Subcutaneous adipose tissue (tissue), 4 donors: ENCODE measurements around the gene AVPI1. TPM values are rescaled to one million over a fixed set of nuclear protein-coding genes. Genes with fewer than 3 reads are reported as not detected.

ENCODE experiments used
- total RNA-seq, 4 donors: library from RNA; depleted of rRNA; stranded (reverse); fragments of >200 nt; gene quantifications; one replicate each; pipeline ENCODE4 v1.1.0, GENCODE V29; 2016
- TF ChIP-seq, protein P1 (sequence below): fragments of 450-650 bp; IDR thresholded peaks from one replicate; pipeline ENCODE4 v1.5.1; 2016; ENCODE audit warnings: low read depth, mild to moderate bottlenecking, control low read depth, antibody characterized with exemption, moderate library complexity

Gene AVPI1
- total RNA-seq, 4 donors from 2014 or later = 29.5 to 107 (median 61.6) TPM

DNA sequence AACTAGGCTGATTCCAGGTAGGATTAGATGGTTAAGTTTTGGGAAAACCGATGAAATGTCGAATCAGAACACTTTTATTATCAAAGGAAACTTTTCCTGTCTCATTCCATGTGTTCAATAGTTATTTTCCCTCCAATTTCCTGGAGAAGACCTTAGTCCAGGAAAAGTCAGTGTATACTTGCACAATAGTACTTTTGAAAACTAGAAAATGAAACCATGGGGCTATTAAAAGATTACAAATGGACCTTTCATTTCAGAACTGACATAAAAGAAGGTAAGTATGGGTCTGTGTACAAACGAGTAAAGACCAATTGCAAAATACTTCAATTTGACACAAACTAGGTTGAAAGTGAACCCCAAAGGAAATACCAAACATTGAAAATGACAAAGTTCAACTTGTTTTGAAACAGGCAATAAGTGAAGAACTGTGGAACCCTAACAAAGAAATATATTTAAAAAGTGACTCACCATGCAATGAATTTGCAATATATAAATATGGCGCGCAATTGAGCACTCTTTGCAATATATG, 2.1 kb downstream of the AVPI1 start:
- TF ChIP-seq, protein P1, sequence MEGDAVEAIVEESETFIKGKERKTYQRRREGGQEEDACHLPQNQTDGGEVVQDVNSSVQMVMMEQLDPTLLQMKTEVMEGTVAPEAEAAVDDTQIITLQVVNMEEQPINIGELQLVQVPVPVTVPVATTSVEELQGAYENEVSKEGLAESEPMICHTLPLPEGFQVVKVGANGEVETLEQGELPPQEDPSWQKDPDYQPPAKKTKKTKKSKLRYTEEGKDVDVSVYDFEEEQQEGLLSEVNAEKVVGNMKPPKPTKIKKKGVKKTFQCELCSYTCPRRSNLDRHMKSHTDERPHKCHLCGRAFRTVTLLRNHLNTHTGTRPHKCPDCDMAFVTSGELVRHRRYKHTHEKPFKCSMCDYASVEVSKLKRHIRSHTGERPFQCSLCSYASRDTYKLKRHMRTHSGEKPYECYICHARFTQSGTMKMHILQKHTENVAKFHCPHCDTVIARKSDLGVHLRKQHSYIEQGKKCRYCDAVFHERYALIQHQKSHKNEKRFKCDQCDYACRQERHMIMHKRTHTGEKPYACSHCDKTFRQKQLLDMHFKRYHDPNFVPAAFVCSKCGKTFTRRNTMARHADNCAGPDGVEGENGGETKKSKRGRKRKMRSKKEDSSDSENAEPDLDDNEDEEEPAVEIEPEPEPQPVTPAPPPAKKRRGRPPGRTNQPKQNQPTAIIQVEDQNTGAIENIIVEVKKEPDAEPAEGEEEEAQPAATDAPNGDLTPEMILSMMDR = no peak

DNA sequence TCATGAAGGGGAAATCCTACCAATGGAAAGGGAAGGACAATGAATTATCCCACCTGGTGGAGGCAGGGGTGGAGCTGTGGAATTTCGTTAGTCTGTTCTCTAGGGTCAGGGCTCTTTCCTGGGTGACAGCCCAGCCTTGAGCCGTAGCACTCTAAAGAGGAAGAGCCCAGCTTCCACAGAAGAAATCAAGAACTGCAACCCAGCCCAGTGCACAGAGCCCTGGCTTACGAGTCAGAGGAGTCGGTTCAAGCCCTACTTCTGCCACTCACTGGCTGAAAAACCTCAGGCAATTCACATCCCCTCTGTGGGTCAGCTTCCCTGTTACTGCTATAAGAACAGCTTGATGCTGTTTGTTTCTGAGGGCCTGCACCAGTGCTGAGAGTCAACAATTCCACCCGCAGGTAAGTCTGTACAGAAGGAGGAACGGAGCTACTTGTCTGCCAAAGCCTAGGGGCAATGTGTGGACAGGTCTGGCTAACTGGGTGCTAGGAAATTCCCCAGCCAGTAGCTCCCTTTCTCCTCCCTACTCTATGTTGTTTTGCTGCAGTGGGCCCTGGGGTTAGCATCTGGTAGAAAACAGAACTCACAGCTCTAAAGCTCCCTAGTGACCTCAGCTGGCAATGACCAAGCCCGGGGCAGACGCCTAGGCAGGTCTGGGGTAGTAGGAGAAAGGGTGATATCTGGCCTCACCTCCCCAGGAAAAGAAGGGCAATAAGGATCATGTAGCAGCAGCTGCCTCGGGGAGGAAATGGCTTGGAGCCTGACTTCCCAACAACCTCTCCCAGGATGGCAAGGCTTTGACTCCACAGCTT, 3.3 kb downstream of the AVPI1 start:
- TF ChIP-seq, protein P1 = no peak

DNA sequence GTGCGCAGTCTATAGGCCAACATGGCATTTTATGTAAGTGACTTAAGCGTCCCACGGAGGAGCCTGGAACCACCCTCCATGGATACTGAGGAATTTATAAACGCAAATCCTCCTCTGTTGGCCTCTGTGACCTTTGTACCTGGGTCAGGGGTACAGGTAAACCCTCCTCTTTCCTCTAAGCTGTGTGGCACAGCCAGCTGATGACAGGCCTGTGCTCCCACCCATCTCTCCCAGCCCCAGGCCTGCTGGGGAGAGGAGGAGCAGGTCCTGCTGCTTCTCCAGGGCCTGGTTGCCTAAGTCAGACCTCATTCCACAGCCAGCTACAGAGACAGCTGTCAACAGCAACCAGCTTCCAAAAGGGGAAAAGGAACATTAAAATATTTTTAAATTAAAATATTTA, 5.0 kb downstream of the AVPI1 start:
- TF ChIP-seq, protein P1 = no peak

DNA sequence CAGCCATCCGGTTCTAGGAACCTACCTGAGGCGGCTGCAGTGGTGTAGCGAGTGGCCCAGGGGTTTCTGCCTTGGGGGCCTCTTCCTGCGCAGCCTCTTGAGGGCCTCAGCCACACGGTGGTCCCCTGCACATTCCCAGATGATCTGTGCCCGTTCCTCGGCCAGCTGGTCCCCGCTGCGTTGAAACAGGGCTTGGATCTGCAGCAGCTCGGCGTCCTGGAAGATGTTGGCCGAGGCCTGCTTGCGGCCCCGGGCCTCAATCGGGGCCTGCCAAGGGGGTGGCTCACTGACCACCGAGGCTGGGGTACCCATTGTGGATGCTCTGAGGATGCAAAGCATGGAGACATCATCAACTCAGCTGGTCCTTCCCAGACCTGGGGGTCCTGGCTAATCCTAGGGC, 7.4 kb downstream of the AVPI1 start:
- TF ChIP-seq, protein P1 = no peak

DNA sequence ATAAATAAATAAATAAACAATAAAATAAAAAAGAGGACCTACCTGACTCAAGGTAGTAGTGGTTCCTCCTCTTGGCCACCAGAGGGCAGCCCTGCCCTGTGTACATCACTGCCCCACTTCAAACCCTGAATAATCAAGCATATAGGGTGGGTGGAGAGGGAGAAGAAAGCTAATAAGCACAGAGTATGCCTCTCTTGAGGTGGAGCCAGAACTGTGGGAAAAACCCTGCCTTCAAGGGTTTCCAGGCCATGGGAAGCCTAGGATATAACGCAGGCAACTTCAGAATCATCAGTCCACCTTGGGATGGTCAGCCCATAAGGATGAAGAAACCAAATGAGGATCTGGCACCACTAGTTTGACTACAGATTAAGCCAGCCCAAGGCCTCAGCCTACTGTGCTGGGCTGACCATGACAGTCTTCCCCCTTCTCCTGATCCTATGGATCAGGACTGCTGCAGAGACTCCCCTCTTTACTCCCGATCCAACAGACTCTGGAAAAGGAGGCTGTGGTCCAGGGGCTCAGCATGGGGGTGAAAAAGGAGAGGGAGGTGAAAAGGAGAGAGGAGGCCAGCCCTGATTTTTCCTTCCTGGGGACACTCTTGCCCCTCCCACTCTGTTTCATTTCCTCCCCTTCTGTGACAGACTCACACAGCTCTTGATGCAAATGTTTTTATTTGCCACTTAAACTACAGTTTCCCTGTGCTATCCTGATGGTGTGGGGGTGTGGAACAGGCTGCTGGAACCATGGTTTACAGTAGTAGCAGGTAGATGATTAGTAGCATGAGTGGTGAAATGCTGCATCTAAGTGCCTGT, 10.1 kb downstream of the AVPI1 start:
- TF ChIP-seq, protein P1 = no peak

DNA sequence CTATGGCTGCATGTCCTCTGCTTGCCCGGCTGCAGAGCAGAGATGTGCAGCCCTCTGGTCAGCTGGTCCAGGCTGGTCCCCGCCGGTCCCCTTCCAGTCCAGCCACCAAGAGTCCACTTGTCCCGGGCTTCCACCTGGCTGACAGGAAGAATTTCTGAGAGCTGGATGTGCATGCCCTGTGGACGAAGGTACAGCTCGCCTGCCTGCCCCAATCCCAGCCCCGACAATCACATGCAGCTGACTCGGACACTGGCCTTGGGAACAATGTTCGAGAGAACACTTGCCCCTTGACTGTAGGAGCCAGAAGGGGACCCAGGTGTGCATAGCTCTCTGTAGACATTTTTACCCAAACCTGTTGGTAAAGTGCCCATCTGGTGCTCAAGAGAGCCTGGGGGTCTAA, 11.8 kb downstream of the AVPI1 start:
- TF ChIP-seq, protein P1 = no peak
